HG02840 (cell line): ENCODE results near the gene HOXB2.

Source experiments
- ATAC-seq: cut with Tn5 transposase; IDR thresholded peaks from one replicate; pipeline ENCODE4 v1.9.1; 2021; ENCODE audit warnings: mild to moderate bottlenecking, moderate library complexity, moderate number of reproducible peaks; ENCODE audit not compliant: unreplicated experiment, low FRiP score

The HOXB2 gene

DNA sequence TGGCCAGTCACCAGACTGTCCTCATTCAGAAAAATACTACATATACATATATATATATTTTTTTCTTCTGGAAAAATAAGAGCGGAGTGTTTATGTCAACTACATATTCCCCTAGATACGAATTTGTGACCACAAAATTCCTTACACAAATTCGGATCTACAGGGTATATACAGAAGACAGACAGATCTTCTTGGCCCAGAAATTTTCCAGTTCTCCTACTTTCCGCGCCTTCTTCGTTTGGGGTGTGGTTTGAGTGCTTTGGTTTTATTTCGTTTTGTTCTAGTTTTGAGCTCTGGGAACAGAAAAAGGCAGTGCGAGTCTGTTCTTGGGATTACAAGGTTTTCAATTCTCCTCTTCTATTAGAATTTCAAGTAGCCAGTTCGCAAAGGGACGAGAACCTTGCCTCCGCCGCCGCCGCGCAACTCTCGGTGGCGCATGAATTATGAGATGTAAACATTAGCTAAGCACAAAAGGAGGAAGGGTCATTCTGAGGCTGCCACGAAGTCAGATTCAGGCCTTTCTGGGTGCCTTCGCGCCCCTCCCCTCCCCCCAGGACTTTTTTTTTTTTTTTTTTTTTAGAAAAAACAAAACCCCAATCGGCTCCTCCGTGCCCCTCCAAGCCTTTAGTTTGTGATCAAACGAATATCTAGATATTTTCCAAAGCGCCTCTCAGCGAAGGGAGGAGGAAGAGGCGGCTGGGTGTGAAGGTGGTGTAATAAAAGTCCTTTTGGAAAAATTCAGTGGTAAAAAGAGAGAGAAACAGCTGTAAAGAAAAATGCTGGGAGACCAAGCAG is 35.0 kb upstream of the HOXB2 start:
- no peak for ATAC-seq

- no peak for ATAC-seq
Measured at GRCh38 chr17:48579471-48579759, 34.5 kb upstream of the HOXB2 start.

DNA sequence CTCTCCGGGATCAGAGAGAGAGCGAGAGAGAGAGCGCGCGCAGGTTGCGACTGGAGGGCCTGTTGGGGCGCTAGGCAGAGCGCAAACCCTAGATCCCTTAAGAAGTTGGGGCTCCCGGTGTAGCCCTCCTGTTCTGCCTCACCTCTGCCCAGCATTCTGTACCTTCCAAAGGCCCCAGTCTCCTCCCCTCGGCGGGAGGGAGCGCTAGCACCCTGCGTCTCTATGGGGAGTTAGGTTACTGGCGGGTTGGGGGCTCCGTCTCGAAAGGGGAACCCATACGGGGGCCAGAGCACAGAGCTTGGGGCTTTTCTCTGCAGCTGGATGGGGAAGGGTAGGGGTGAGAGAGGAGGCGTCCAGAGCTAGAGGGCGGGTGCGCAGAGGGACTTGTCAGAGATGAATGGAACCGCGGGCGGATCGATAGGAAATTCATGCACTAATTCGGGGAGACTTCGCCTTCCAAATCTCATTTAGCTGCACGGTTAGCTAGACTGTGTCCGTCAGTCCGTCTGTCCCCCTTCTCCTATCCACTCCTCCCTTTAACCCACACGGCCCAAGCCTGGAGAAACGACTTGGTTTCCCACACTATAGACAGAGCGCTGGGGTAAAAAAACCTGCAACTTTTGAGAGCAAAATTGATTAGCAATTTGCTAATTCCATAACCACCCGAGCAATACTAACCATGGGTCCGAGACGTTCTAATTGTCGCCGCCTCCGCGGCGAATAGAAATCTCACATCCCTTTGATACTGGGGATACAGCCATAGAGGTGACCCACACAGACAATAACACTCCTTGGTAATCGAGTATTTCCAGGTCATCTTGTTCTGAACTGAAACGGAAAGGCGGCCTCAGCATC is 33.9 kb upstream of the HOXB2 start:
- no peak for ATAC-seq

- ATAC-seq, result no peak
Measured at GRCh38 chr17:48577946-48578615, 33.2 kb upstream of the HOXB2 start, which contains the start of gene HOXB4. Gene HOXB4 (minus strand): TSS chr17:48578350. CDS start chr17:48578319, 31 bp downstream.

- ATAC-seq, result no peak
Measured at GRCh38 chr17:48577330-48577945, 32.5 kb upstream of the HOXB2 start.

GRCh38 chr17:48576479-48577309 is 31.8 kb upstream of the HOXB2 start:
- ATAC-seq, result no peak

- no peak for ATAC-seq
Measured at GRCh38 chr17:48575673-48576478, 31.0 kb upstream of the HOXB2 start.

DNA sequence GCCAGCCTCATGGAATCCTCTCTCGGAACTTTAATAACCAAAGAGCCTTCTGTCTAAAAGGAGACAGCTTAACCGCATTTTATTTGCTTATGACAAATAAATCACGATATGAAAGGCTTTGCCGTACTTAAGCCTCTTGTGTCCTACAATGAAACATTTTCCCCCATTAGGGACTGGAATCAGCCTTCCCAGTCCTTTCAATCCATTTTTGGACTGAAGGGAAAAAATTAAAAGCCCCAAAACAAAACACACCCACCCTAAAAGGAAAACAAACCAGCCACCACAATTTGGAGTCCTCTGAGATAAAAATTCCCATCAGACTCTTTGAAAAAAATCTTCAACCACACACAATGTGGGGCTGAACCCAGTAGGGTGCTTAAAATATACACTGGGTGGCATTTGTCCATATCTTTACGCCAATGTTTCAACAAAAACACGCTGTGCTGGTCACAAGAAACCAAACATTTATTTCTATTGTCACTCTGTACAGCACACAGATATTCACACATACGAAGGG is 30.2 kb upstream of the HOXB2 start:
- ATAC-seq, result no peak

- ATAC-seq, result no peak
Measured at GRCh38 chr17:48574505-48575065, 29.7 kb upstream of the HOXB2 start.

- no peak for ATAC-seq
Measured at GRCh38 chr17:48571826-48572417, 27.0 kb upstream of the HOXB2 start.

DNA sequence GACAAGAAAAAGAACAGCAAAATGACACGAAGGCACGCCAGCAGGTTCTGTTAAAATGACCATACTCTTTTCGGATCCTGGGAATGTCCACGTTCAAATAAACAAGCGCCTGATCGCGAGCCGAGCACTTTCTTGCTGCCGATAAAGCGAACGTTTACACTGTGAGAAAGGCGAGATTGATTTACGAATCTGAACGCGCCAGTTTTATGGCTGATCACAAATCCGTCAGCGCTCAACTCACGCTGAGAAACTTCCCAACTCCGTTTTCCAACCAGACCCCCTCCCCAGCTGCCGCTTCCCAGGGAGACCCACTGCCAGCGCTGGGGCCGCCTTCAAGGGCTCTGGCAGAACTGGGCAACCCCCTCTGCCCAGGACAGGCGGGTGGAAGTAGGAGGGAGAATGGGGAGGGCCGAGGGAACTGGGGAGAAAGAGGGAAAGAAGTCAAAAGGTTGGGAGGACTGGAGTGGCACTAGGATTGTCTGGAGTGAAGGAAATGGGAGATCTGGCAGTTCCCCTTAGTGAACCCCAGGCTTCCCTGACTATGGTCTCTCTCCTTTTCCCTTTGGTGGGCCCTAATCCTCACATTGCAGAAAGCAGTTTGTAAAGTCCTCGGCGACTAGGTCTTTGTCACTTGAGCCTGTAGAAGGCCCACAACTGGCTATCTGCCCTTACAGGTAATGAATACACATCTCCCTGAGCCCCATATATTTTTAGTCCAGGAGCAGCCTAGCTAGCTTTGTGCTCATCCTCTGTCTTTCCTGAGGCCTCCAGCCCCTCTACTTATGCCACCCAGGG is 26.3 kb upstream of the HOXB2 start:
- ATAC-seq, result no peak

GRCh38 chr17:48570325-48571023 is 25.6 kb upstream of the HOXB2 start:
- ATAC-seq, result no peak

DNA sequence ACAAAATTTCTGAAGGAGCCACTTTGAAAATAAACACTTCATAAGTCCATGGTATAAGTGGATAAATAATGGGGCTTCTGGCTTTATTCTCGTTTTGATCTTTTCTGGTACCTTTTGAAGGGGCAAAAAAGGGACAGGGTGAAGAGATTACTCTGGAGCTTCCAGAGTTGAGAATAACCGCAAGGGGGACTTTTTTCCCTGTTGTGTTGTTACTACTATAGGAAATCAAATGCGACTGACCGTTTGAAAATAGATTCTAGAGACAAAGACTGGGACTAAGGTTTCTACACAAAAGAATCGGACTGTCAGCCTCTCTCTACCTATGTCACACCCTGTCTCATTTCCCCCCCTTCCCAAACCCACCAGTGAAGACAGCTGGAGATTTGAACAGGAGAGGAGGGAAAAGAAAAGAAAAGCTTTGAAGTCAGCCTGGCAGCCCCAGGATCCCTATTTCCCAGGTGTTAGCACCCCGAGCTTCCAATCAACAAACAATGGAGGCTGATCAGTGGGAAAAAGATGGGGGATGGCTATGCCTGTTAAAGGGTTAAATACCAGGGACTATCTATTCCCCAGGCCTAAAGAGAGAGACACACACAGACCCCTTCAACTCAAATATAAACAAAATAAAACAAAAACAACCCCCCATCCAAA is 24.9 kb upstream of the HOXB2 start:
- ATAC-seq, result no peak

DNA sequence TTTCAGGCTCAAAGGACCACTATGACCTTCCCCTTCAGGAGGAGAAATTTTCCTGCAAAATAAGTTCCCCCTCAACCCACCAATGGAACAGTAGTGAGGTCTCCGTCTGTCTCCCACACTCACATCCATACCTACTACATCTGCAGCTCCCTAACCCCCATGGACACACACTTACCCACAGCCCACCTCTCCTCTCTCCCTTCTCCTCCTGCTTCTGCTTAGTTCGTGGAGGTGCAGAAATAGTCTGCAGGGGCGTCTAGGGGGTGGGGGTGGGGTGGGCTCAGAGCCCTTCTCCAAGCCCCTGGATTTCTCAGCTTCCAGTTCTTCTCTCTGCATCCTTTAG is 24.3 kb upstream of the HOXB2 start:
- ATAC-seq, result no peak

- ATAC-seq, result no peak
Measured at GRCh38 chr17:48568499-48569239, 23.8 kb upstream of the HOXB2 start.
